Stimulated activated CD4-positive, alpha-beta T cell treated with anti-CD3 and anti-CD28 coated beads, Interleukin-4, amount 100 ng/mL, for 4 hours (primary cell): Measurements from ENCODE around the gene RGS7.

Experiments used
- DNase-seq, 2 experiments: peaks; one replicate each; pipeline ENCODE4 v3.0.0-alpha.2; 2020

RGS7 gene

GRCh38 chr1:240968864-240969263 is 388.1 kb downstream of the RGS7 start:
- DNase-seq, result no peak

GRCh38 chr1:240967070-240967724 is 389.8 kb downstream of the RGS7 start:
- DNase-seq, result no peak

- no peak for DNase-seq
These were observed 391.4 kb downstream of the RGS7 start for GRCh38 chr1:240965581-240966091.

GRCh38 chr1:240962086-240962485 is 394.9 kb downstream of the RGS7 start:
- DNase-seq, result no peak

GRCh38 chr1:240956424-240956823 is 400.6 kb downstream of the RGS7 start:
- DNase-seq, result no peak

GRCh38 chr1:240956020-240956419 is 401.0 kb downstream of the RGS7 start:
- DNase-seq, result no peak

- no peak for DNase-seq
These were observed 409.4 kb downstream of the RGS7 start for GRCh38 chr1:240947438-240948224.

- DNase-seq, result no peak
These were observed 410.1 kb downstream of the RGS7 start for GRCh38 chr1:240946926-240947325.

GRCh38 chr1:240942901-240943300 is 414.1 kb downstream of the RGS7 start:
- DNase-seq, result no peak

- no peak for DNase-seq
These were observed 415.2 kb downstream of the RGS7 start for GRCh38 chr1:240941701-240942370.

GRCh38 chr1:240936911-240937668 is 419.9 kb downstream of the RGS7 start:
- DNase-seq, result no peak

GRCh38 chr1:240935920-240936319 is 421.1 kb downstream of the RGS7 start:
- no peak for DNase-seq

- DNase-seq, result no peak
These were observed 426.0 kb downstream of the RGS7 start for GRCh38 chr1:240931031-240931430.

GRCh38 chr1:240928265-240928664 is 428.7 kb downstream of the RGS7 start:
- DNase-seq, result no peak

- DNase-seq, result no peak
These were observed 429.2 kb downstream of the RGS7 start for GRCh38 chr1:240927821-240928220.

GRCh38 chr1:240925273-240925672 is 431.7 kb downstream of the RGS7 start:
- no peak for DNase-seq

- DNase-seq, result no peak
These were observed 439.0 kb downstream of the RGS7 start for GRCh38 chr1:240917976-240918375.

GRCh38 chr1:240914506-240914905 is 442.5 kb downstream of the RGS7 start:
- DNase-seq, result no peak

GRCh38 chr1:240912821-240913220 is 444.2 kb downstream of the RGS7 start:
- no peak for DNase-seq

- DNase-seq, result no peak
These were observed 447.1 kb downstream of the RGS7 start for GRCh38 chr1:240909701-240910457.

GRCh38 chr1:240906477-240906876 is 450.5 kb downstream of the RGS7 start:
- DNase-seq, result no peak

- DNase-seq, result no peak
These were observed 451.7 kb downstream of the RGS7 start for GRCh38 chr1:240905225-240905765.
